Measurements from ENCODE around the gene FLRT1. TPM values are rescaled to one million over a fixed set of nuclear protein-coding genes. Genes with fewer than 3 reads are reported as not detected.

Gene FLRT1
- total RNA-seq, 4 donors from 2014 or later, result not detected

DNA sequence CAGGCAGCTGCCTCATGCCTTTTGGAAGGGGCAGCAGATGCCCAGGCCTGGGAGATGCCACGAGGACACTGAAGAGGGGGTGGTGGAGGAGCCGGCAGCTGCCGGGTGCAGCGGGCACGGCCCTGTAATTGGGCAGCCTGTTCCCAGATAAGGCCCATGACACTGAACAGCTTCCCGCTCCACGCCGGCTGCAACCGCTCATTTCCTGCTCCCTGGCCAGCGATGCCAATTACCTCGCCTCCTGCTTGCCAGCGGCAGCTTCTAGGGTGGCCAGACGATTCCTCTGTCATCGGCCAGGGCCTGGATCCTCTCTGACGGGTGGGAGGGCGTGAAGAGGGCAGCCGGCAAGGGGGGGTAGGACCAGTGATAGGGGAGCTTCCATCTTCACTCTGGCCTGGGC lies 22.8 kb downstream of the FLRT1 start:
- no peak overlapping the region for H3K27ac ChIP-seq
- H3K9me3 ChIP-seq, result no peaks in the 10 kb centered on the region
- peaks cover 12% of the 10 kb centered on the region for H3K27me3 ChIP-seq
- no peak overlapping the region for H3K4me3 ChIP-seq
- no peak for DNase-seq (ENCODE audit: low spot score in 2 of 2)
- TF ChIP-seq CTCF (IDR thresholded peaks at IDR 0.05), result no peak
- no peak for TF ChIP-seq EP300 (IDR thresholded peaks at IDR 0.05)
- no peak for TF ChIP-seq POLR2A (IDR thresholded peaks at IDR 0.05)
- TF ChIP-seq POLR2AphosphoS5 (IDR thresholded peaks at IDR 0.05), result no peak
- WGBS, result no CpG with 5 or more reads among the region's 17 CpGs
- no peaks in the 10 kb centered on the region for H3K36me3 ChIP-seq
- peaks cover 10% of the 10 kb centered on the region for H3K4me1 ChIP-seq

DNA sequence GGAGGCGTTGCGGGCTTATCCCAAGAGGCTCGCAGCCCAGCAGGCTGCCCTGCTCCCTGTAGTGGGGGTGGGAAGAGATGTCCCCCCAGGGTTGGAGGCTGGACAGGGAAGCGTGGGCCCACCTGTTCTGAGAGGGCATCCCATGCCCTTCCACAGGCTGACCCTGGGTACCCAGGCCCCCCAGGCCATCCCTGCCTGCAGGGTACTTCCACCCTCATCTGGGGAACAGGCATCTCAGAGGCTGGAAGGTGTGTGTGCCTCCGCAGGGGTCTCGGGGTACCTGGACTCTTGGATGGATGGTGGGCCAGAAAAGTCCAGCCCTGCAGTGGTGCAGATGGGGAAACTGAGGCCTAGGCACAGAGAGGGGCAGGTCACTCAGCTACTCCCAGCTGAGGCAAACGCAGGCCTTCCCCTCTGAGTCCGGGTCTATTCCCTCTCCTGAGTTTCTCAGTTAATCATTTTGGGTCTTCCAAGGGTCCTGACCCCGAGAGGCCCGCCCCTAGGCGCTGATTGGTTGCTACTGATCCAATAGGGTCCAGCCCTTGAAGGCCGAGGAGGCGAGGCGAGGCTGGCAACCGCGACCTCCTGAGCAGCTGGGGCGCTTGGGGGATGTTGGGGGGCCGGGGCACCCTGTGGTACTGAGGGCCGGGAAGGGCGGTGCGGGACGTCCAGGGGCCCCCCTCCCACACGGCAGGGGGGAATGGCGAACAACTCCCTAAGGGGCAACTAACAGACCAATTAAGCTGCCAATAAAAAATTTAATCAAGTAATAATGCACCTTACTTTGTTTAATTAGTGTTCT lies 23.8 kb downstream of the FLRT1 start:
- no peak overlapping the region for H3K4me3 ChIP-seq
- DNase-seq (ENCODE audit: low spot score in 2 of 2), result no peak
- no peak for TF ChIP-seq POLR2AphosphoS5 (IDR thresholded peaks at IDR 0.05)
- no peak for TF ChIP-seq EP300 (IDR thresholded peaks at IDR 0.05)
- no peak for TF ChIP-seq CTCF (IDR thresholded peaks at IDR 0.05)
- TF ChIP-seq POLR2A (IDR thresholded peaks at IDR 0.05), result no peak
- peaks cover 12% of the 10 kb centered on the region for H3K27me3 ChIP-seq
- WGBS, result 83% methylated on average over 21 of the region's 24 CpGs
- H3K27ac ChIP-seq, result no peak overlapping the region
- no peaks in the 10 kb centered on the region for H3K9me3 ChIP-seq
- H3K36me3 ChIP-seq, result no peaks in the 10 kb centered on the region
- H3K4me1 ChIP-seq, result peaks cover 10% of the 10 kb centered on the region

GRCh38 chr11:64060263-64060860 lies 24.6 kb downstream of the FLRT1 start:
- Histone ChIP-seq H3K9me3 (no peaks in the 10 kb centered on the region), H3K27ac (no peak overlapping the region), H3K4me1 (peaks cover 10% of the 10 kb centered on the region), H3K27me3 (peaks cover 12% of the 10 kb centered on the region), H3K36me3 (no peaks in the 10 kb centered on the region), H3K4me3 (peak overlapping the region; percentile 33)
- no peak for TF ChIP-seq EP300 (IDR thresholded peaks at IDR 0.05)
- WGBS, result 27% methylated on average over 17 of the region's 35 CpGs
- no peak for DNase-seq (ENCODE audit: low spot score in 2 of 2)

DNA sequence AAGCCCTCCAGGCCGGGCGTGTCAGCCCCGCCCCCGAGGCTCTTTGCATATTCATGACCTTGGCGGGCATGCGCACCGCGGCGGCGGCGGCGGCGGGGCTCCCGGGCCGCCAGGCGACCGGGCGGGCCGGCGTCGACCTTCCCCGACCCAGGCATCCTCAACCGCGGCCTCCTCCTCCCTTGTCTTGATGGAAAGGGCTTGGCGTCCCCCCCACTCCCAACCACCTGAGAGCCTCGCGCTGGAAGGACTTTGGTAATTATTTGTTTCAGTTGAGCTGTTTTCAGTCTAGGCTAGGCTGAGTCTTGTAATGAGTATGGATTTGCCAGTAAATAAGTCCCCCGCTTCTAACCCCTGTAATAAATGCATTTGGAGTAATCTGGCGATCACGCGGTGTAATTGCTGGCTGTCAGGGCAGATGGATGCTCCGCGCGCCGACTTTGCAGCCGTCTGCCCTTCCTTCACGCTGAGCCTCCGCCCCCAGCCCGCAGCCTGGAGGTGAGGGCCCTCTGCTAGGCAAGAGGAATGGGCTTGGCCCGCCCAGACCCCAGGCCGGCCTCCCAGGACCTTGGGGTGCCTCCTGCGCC lies 25.2 kb downstream of the FLRT1 start:
- TF ChIP-seq EP300 (IDR thresholded peaks at IDR 0.05), result no peak
- no peak for TF ChIP-seq CTCF (IDR thresholded peaks at IDR 0.05)
- TF ChIP-seq POLR2AphosphoS5 (IDR thresholded peaks at IDR 0.05), result no peak
- TF ChIP-seq POLR2A (IDR thresholded peaks at IDR 0.05), result no peak
- DNase-seq (ENCODE audit: low spot score in 2 of 2), result no peak
- 7% methylated on average over 22 of the region's 42 CpGs for WGBS

DNA sequence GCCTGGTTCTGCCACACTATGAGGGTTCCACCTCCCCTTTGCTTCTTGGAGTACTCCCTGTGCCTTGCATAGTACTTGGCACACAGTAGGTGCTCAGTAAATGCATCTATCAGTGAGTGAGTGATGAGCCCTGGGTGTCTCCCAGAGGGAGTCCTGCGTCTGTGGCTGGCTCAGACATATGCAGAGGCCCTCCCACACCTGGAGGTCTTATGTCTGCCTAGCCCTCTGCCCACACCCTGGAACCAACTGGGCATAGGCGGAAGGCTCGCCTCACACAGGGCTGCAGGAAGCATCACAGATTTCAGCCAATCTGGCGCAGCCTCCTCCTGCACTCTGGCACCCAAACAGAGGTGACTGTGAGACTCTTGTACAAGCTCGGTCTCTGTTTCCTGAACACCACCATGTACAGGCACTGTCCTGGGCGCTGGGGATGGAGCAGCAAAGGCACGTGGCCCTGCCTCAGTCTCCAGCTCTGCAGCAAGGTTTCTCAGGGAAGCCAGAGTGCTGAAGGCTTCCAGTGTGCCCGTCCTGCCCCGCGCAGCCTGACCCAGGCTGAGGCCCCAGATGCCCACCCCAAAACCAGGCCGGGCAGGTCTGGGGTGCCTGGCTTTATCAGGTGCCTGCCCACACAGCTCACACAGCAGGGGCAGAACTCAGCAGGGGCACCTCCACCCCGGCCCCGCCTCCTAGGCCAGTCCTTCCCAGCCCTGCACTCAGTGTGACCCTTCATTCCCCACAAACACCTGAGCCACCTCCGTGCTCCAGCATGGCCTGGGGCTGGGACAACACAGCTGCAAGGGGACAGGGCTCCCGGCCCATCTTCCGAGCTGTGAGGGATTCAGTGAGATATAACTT lies 26.7 kb downstream of the FLRT1 start:
- no peak overlapping the region for H3K4me3 ChIP-seq
- no peaks in the 10 kb centered on the region for H3K36me3 ChIP-seq
- no peak for DNase-seq (ENCODE audit: low spot score in 2 of 2)
- TF ChIP-seq POLR2AphosphoS5 (IDR thresholded peaks at IDR 0.05), result no peak
- no peak for TF ChIP-seq EP300 (IDR thresholded peaks at IDR 0.05)
- TF ChIP-seq POLR2A (IDR thresholded peaks at IDR 0.05), result no peak
- no peak for TF ChIP-seq CTCF (IDR thresholded peaks at IDR 0.05)
- H3K27me3 ChIP-seq, result peaks cover 12% of the 10 kb centered on the region
- H3K9me3 ChIP-seq, result no peaks in the 10 kb centered on the region
- no peak overlapping the region for H3K27ac ChIP-seq
- 90% methylated on average over 12 of the region's 16 CpGs for WGBS
- peaks cover 10% of the 10 kb centered on the region for H3K4me1 ChIP-seq

More for the DNA sequence above, 25.2 kb downstream of the FLRT1 start:
- Histone ChIP-seq H3K9me3 (no peaks in the 10 kb centered on the region), H3K27me3 (peaks cover 12% of the 10 kb centered on the region), H3K27ac (no peak overlapping the region), H3K4me3 (peak overlapping the region; percentile 33), H3K4me1 (peaks cover 10% of the 10 kb centered on the region), H3K36me3 (no peaks in the 10 kb centered on the region)
